ENCODE measurements around the gene AFF3.

GRCh38 chr2:99607454-99607853 lies 534.9 kb downstream of the AFF3 start:
- no peak for TF ChIP-seq FOXK2 (IDR thresholded peaks at IDR 0.05)
- TF ChIP-seq ZNF384 (IDR thresholded peaks at IDR 0.05), result no peak
- no peak for TF ChIP-seq BHLHE40 (IDR thresholded peaks at IDR 0.05; ENCODE audit: borderline replicate concordance)
- no peak for TF ChIP-seq HDGF (IDR thresholded peaks at IDR 0.05; ENCODE audit: borderline replicate concordance)
- TF ChIP-seq SP1 (IDR thresholded peaks at IDR 0.05), result no peak
- TF ChIP-seq SUZ12 (IDR thresholded peaks at IDR 0.05), result no peak
- TF ChIP-seq ELF4 (IDR thresholded peaks at IDR 0.05), result no peak
- no peak for TF ChIP-seq LEF1 (IDR thresholded peaks at IDR 0.05; ENCODE audit: borderline replicate concordance)
- TF ChIP-seq L3MBTL2 (conservative IDR thresholded peaks at IDR 0.05), result no peak
- TF ChIP-seq TARDBP (IDR thresholded peaks at IDR 0.05), result no peak

Data from HEK293T (cell line).